Renal cortex interstitium (tissue), 15 donors: Measurements from ENCODE around the gene USP9X. TPM values are rescaled to one million over a fixed set of nuclear protein-coding genes. Genes with fewer than 3 reads are reported as not detected.
"Not testable (repeated sequence)": the region's sequence is repeated elsewhere in the genome, so short reads cannot be mapped to it uniquely, and the experiment has no call there.

Experiments
- DNase-seq, 11 donors: peaks; one replicate each; pipeline ENCODE4 v3.0.0-alpha.2; 2013; ENCODE audit warnings: low read depth in 9 of 11, low spot score in 4 of 11; ENCODE audit errors: extremely low read depth in 1 of 11
- long read RNA-seq, 16 experiments: transcript quantifications; one replicate each; lab custom pipeline, GENCODE V29; 2026
- polyA plus RNA-seq, 3 donors: library from polyadenylated mRNA; unstranded; fragments of 120-200 nt; gene quantifications; one replicate each; pipeline ENCODE4 v1.2.1, GENCODE V29; 2013; ENCODE audit not compliant: insufficient read length in 3 of 3

The USP9X gene
- 10 to 100 TPM; 67.1 to 75.1 (median 74.2) TPM for polyA plus RNA-seq
- long read RNA-seq, donor 1, partial matches to known transcripts = 22 of 22 reads
- long read RNA-seq, donor 1, other reads (novel, unspliced or antisense) = 0 of 22 reads
- long read RNA-seq, donor 2, partial matches to known transcripts = 23 of 23 reads
- long read RNA-seq, donor 2, other reads (novel, unspliced or antisense) = 0 of 23 reads
- long read RNA-seq, donor 3, full-length matches to known transcripts = 4 of 55 reads
- long read RNA-seq, donor 3, partial matches to known transcripts = 51 of 55 reads
- long read RNA-seq, donor 3, other reads (novel, unspliced or antisense) = 0 of 55 reads
- long read RNA-seq, donor 4, partial matches to known transcripts = 23 of 26 reads
- long read RNA-seq, donor 4, other reads (novel, unspliced or antisense) = 0 of 26 reads
- long read RNA-seq, donor 5, partial matches to known transcripts = 124 of 126 reads
- long read RNA-seq, donor 5, other reads (novel, unspliced or antisense) = 0 of 126 reads
- long read RNA-seq, donor 6, full-length matches to known transcripts = 3 of 61 reads
- long read RNA-seq, donor 6, partial matches to known transcripts = 58 of 61 reads
- long read RNA-seq, donor 6, other reads (novel, unspliced or antisense) = 0 of 61 reads
- long read RNA-seq, donor 7, full-length matches to known transcripts = 2 of 43 reads
- long read RNA-seq, donor 7, partial matches to known transcripts = 41 of 43 reads
- long read RNA-seq, donor 7, other reads (novel, unspliced or antisense) = 0 of 43 reads
- long read RNA-seq, donor 8, partial matches to known transcripts = 66 of 68 reads
- long read RNA-seq, donor 8, other reads (novel, unspliced or antisense) = 0 of 68 reads
- long read RNA-seq, donor 9, partial matches to known transcripts = 31 of 31 reads
- long read RNA-seq, donor 9, other reads (novel, unspliced or antisense) = 0 of 31 reads
- long read RNA-seq, donor 10, full-length matches to known transcripts = 3 of 45 reads
- long read RNA-seq, donor 10, partial matches to known transcripts = 42 of 45 reads
- long read RNA-seq, donor 10, other reads (novel, unspliced or antisense) = 0 of 45 reads
- long read RNA-seq, donor 11, full-length matches to known transcripts = 4 of 33 reads
- long read RNA-seq, donor 11, partial matches to known transcripts = 29 of 33 reads
- long read RNA-seq, donor 11, other reads (novel, unspliced or antisense) = 0 of 33 reads
- long read RNA-seq, donor 12, full-length matches to known transcripts = 2 of 11 reads
- long read RNA-seq, donor 12, partial matches to known transcripts = 9 of 11 reads
- long read RNA-seq, donor 12, other reads (novel, unspliced or antisense) = 0 of 11 reads
- long read RNA-seq, donor 13, full-length matches to known transcripts = 2 of 69 reads
- long read RNA-seq, donor 13, partial matches to known transcripts = 67 of 69 reads
- long read RNA-seq, donor 13, other reads (novel, unspliced or antisense) = 0 of 69 reads
- long read RNA-seq, donor 14, full-length matches to known transcripts = 1 of 8 reads
- long read RNA-seq, donor 14, partial matches to known transcripts = 7 of 8 reads
- long read RNA-seq, donor 14, other reads (novel, unspliced or antisense) = 0 of 8 reads
- long read RNA-seq, donor 15, partial matches to known transcripts = 18 of 18 reads
- long read RNA-seq, donor 15, other reads (novel, unspliced or antisense) = 0 of 18 reads
- long read RNA-seq, donor 16, partial matches to known transcripts = 118 of 119 reads
- long read RNA-seq, donor 16, other reads (novel, unspliced or antisense) = 0 of 119 reads

DNA sequence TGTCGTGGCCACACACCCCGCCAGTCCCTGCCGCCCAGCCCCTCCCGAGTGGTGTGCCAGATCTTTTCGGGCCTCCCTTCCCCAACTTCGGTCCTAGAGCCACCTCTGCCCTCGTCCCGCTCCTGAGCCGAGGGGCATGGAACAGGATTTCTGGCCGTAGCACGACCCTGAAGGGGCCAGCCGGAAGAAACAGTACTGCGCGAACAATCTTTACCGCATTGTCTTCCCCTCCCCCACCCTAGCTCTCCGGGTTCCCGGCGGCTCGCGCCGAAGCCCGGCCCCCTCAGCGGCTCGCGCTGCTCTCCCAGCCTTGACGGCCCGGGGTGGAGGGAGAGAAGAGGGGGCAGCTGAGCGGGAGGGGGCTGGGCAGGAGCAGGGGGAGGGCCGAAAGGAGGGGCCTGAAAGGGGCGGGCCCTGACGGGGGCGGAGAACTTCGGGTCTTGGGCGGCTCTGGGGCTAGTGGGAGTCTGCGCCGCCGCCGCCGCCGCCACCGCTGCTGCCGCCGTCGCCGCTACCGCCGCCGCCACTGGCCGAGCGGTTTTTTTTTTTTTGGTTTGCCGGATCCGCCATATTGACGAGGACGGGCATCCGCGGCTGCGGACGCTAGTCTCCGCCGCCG lies at the start of gene USP9X:
TSS of gene USP9X (plus strand) at position 553 of the 619 bp plus-strand sequence. CDS start 38,184 bp downstream, outside the sequence.
- peak in 10 of 11 donors; percentile 55 to 91 (median 82) for DNase-seq

DNA sequence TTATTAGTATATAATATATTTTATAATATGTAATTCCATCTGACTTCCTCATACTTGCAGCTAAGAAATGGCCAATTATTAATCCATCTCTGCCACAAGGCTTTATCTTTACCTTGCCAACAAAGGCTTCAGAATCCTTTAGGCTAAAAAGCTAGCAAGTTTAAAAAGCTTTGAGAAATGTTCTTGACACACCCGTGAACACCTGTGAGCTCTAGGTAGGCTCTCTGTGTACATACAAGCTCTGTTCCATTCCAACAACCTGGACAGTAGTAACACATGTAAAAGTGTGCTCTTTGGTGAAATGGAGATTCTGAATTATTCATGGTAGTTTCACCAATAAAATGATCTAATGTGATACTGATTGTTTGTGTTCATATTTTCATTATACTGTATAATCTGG lies 49.7 kb upstream of the USP9X start:
- DNase-seq = no peak

GRCh38 chrX:41036668-41037326 lies 48.4 kb upstream of the USP9X start:
- DNase-seq = no peak

DNA sequence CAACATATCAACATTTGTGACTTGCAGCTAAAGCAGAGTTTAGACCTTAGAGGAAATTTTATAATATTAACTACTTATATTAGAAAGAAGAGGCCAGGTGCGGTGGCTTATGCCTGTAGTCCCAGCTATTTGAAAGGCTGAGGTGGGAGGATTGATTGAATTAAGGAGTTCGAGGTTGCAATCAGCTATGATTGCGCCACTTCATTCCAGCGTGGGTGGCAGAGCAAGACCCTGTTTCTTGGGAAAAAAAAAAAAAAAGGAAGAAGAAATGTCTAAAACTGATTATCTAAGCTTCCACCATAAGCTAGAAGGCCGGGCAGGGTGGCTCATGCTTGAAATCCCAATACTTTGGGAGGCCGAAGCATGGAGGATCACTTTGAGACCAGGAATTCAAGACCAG lies 42.0 kb upstream of the USP9X start:
- DNase-seq = no peak

GRCh38 chrX:41043674-41044345 lies 41.4 kb upstream of the USP9X start:
- no peak for DNase-seq

GRCh38 chrX:41045960-41046567 lies 39.2 kb upstream of the USP9X start:
- no peak for DNase-seq

- no peak for DNase-seq
Measured at GRCh38 chrX:41047878-41048534, 37.2 kb upstream of the USP9X start.

- no peak for DNase-seq
Measured at GRCh38 chrX:41050359-41050758, 34.9 kb upstream of the USP9X start.

- no peak for DNase-seq
Measured at GRCh38 chrX:41051288-41051687, 34.0 kb upstream of the USP9X start.

GRCh38 chrX:41055740-41056139 lies 29.5 kb upstream of the USP9X start:
- DNase-seq = no peak

DNA sequence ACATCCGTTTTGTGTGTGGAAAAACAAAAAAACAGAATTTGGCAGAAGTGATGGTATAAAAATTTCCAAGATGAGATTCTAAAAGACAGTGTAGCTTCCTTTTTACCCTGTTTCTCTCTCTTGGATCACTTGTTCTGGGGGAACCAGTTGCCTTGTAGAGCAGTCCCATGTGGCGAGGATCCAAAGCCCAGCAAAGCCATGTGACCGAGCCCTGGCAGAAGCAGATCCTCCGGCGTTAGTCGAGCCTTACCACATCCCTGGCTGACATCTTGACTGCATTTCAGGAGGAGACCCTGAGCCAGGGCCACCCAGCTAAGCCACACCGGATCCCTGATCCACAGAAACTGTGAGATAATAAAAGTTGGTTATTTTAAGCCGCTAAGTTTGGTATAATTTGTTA lies 22.0 kb upstream of the USP9X start:
- DNase-seq = not testable (repeated sequence)

GRCh38 chrX:41064018-41064417 lies 21.2 kb upstream of the USP9X start:
- no peak for DNase-seq

DNA sequence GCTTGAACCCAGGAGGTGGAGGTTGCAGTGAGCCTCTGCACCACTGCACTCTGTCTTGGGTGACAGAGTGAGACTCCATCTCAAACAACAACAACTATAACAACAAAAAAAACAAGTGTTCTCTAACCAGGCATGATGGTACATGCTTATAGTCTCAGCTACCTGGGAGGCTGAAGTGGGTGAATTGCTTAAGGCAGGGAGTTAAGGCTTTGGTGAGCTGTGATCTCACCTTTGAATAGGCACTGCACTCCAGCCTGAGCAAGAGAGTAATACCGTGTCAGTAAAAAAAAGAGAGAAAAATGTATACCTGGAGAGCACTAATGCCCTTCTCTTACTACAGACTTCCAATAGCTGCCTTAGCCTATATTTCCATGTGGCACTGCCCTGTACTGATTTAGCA lies 18.9 kb upstream of the USP9X start:
- no peak for DNase-seq

DNA sequence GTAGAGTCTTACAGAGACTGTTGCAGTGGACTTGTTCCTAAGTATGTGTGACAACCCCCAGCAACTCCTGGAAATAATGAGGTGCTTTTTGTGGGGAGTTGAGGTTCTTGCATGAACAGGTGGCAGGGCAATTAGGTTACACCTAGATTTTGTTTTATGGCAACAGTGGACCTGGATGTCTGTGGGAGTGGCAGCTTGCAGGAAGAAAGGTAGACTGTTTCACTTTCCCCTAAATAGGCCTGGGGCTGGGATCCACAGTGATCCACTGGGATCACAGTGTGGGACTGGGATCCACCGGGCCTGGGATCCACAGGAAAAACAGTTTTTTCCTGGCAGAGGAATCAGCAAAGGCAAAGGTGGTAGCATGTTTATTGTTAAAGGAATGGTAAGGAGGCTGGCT lies 18.3 kb upstream of the USP9X start:
- no peak for DNase-seq

GRCh38 chrX:41067721-41068120 lies 17.5 kb upstream of the USP9X start:
- no peak for DNase-seq

DNA sequence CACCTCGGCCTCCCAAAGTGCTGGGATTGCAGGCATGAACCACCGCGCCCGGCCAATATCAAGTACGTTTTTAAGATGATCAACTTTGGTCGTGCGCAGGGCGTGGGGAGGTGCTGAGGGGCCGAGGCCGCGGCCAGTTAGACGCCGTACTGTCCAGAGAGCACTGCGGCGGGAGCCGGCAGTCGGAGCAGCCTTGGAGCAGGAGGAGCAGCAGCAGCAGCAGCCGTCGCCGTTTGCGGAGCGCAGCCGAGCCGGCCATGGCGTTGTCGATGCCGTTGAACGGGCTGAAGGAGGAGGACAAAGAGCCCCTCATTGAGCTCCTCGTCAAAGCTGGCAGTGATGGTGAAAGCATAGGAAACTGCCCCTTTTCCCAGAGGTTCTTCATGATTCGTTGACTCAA lies 8.5 kb upstream of the USP9X start:
- no peak for DNase-seq
